H1 (cell line): Measurements from ENCODE around the gene MADD. TPM values are rescaled to one million over a fixed set of nuclear protein-coding genes. Genes with fewer than 3 reads are reported as not detected.

ENCODE experiments used
- BACH1 ChIP-seq: IDR thresholded peaks from 2 replicates; pipeline ENCODE4 v1.6.1; 2012; ENCODE audit warnings: low read length, improper control_type of control experiment
- EP300 ChIP-seq, 2 experiments: IDR thresholded peaks; 1 replicate in 1 of 2; 2 replicates in 1 of 2; pipeline ENCODE4 v1.6.1; 2011 to 2012; ENCODE audit warnings: low read depth in 2 of 2, low read length in 2 of 2, mild to moderate bottlenecking in 2 of 2, borderline replicate concordance in 1 of 2, inconsistent platforms in 1 of 2, moderate library complexity in 1 of 2
- GTF2F1 ChIP-seq: IDR thresholded peaks from 2 replicates; pipeline ENCODE4 v1.6.1; 2012; ENCODE audit warnings: low read depth, low read length, improper control_type of control experiment, borderline replicate concordance
- KDM1A ChIP-seq: fragments of 200-600, 300-600 bp; sonication (generic); IDR thresholded peaks from 2 replicates; pipeline ENCODE4 v1.7.1; 2016; ENCODE audit warnings: mild to moderate bottlenecking, low read length, borderline replicate concordance
- POLR2AphosphoS5 ChIP-seq: IDR thresholded peaks from 2 replicates; pipeline ENCODE4 v1.6.1; 2011; ENCODE audit warnings: low read depth, low read length
- TAF7 ChIP-seq: optimal IDR thresholded peaks from 2 replicates; pipeline ENCODE3; 2011; ENCODE audit warnings: low read depth, mild to moderate bottlenecking, inconsistent platforms, low read length, moderate library complexity, borderline replicate concordance
- polyA plus RNA-seq, 7 experiments: library from polyadenylated mRNA; depleted of rRNA in 3 of 7; stranded (reverse) in 5 of 7; unstranded in 2 of 7; fragments of >200 nt in 5 of 7; fragments of 200-250 nt in 2 of 7; gene quantifications; 1 replicate in 5 of 7; 2 replicates in 1 of 7; 4 replicates in 1 of 7; pipeline versions ENCODE4 v1.2.1 to v1.2.3, GENCODE V29; 2011 to 2013; ENCODE audit warnings: missing spikeins in 2 of 7, mixed read lengths in 2 of 7
- total RNA-seq: library from RNA; stranded (reverse); fragmentation: NEBNext Ultra II Directional; extraction: Animal tissue kit (Norgen Biotek cat#: 25700); gene quantifications from 2 replicates; pipeline ENCODE4 v1.2.1, GENCODE V29; 2021
- TF ChIP-seq, protein P1 (sequence below): fragments of 300-600 bp; sonication (generic); IDR thresholded peaks from 2 replicates; pipeline ENCODE4 v1.7.1; 2012; ENCODE audit warnings: low read length, moderate library complexity, mild to moderate bottlenecking, inconsistent platforms; ENCODE audit not compliant: insufficient replicate concordance
- TF ChIP-seq, protein P2 (sequence below): IDR thresholded peaks from 2 replicates; pipeline ENCODE4 v1.6.1; 2012; ENCODE audit warnings: low read length, inconsistent platforms
- TF ChIP-seq, protein P3 (sequence below): IDR thresholded peaks from 2 replicates; pipeline ENCODE4 v1.6.1; 2011; ENCODE audit warnings: low read length, improper control_type of control experiment

Gene MADD
- total and polyA plus RNA-seq, 2 of the 8 experiments (the other 6 are each of a cell fraction or from before 2014, with no cell fraction given): 32.5 to 45.4 TPM

DNA sequence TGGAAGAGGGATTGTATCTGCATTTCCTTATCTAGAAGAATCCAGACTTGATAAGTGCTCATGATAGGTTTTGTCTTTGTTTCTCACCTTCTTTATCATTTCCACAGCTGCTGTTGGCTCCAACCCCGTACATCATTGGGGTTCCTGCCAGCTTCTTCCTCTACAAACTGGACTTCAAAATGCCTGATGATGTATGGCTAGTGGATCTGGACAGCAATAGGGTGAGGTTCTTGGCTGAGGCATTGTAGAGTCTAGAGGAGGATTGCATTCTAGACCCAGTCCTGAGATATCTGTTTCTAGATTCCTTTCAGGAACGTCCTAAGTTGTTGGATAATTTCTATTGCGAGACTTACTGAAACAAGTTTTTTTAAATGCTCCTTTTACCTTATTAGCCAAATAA, 8.1 kb downstream of the MADD start (continued):
- TF ChIP-seq, protein P1, sequence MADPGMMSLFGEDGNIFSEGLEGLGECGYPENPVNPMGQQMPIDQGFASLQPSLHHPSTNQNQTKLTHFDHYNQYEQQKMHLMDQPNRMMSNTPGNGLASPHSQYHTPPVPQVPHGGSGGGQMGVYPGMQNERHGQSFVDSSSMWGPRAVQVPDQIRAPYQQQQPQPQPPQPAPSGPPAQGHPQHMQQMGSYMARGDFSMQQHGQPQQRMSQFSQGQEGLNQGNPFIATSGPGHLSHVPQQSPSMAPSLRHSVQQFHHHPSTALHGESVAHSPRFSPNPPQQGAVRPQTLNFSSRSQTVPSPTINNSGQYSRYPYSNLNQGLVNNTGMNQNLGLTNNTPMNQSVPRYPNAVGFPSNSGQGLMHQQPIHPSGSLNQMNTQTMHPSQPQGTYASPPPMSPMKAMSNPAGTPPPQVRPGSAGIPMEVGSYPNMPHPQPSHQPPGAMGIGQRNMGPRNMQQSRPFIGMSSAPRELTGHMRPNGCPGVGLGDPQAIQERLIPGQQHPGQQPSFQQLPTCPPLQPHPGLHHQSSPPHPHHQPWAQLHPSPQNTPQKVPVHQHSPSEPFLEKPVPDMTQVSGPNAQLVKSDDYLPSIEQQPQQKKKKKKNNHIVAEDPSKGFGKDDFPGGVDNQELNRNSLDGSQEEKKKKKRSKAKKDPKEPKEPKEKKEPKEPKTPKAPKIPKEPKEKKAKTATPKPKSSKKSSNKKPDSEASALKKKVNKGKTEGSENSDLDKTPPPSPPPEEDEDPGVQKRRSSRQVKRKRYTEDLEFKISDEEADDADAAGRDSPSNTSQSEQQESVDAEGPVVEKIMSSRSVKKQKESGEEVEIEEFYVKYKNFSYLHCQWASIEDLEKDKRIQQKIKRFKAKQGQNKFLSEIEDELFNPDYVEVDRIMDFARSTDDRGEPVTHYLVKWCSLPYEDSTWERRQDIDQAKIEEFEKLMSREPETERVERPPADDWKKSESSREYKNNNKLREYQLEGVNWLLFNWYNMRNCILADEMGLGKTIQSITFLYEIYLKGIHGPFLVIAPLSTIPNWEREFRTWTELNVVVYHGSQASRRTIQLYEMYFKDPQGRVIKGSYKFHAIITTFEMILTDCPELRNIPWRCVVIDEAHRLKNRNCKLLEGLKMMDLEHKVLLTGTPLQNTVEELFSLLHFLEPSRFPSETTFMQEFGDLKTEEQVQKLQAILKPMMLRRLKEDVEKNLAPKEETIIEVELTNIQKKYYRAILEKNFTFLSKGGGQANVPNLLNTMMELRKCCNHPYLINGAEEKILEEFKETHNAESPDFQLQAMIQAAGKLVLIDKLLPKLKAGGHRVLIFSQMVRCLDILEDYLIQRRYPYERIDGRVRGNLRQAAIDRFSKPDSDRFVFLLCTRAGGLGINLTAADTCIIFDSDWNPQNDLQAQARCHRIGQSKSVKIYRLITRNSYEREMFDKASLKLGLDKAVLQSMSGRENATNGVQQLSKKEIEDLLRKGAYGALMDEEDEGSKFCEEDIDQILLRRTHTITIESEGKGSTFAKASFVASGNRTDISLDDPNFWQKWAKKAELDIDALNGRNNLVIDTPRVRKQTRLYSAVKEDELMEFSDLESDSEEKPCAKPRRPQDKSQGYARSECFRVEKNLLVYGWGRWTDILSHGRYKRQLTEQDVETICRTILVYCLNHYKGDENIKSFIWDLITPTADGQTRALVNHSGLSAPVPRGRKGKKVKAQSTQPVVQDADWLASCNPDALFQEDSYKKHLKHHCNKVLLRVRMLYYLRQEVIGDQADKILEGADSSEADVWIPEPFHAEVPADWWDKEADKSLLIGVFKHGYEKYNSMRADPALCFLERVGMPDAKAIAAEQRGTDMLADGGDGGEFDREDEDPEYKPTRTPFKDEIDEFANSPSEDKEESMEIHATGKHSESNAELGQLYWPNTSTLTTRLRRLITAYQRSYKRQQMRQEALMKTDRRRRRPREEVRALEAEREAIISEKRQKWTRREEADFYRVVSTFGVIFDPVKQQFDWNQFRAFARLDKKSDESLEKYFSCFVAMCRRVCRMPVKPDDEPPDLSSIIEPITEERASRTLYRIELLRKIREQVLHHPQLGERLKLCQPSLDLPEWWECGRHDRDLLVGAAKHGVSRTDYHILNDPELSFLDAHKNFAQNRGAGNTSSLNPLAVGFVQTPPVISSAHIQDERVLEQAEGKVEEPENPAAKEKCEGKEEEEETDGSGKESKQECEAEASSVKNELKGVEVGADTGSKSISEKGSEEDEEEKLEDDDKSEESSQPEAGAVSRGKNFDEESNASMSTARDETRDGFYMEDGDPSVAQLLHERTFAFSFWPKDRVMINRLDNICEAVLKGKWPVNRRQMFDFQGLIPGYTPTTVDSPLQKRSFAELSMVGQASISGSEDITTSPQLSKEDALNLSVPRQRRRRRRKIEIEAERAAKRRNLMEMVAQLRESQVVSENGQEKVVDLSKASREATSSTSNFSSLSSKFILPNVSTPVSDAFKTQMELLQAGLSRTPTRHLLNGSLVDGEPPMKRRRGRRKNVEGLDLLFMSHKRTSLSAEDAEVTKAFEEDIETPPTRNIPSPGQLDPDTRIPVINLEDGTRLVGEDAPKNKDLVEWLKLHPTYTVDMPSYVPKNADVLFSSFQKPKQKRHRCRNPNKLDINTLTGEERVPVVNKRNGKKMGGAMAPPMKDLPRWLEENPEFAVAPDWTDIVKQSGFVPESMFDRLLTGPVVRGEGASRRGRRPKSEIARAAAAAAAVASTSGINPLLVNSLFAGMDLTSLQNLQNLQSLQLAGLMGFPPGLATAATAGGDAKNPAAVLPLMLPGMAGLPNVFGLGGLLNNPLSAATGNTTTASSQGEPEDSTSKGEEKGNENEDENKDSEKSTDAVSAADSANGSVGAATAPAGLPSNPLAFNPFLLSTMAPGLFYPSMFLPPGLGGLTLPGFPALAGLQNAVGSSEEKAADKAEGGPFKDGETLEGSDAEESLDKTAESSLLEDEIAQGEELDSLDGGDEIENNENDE: no peak
- TF ChIP-seq GTF2F1 (no peak), EP300 (IDR thresholded peaks at IDR 0.05; ENCODE audit: borderline replicate concordance in 1 of 2, low read depth in 2 of 2, low read length in 2 of 2) (no peak), TAF7 (no peak), BACH1 (no peak), POLR2AphosphoS5 (no peak), KDM1A (no peak)
- TF ChIP-seq, protein P2, sequence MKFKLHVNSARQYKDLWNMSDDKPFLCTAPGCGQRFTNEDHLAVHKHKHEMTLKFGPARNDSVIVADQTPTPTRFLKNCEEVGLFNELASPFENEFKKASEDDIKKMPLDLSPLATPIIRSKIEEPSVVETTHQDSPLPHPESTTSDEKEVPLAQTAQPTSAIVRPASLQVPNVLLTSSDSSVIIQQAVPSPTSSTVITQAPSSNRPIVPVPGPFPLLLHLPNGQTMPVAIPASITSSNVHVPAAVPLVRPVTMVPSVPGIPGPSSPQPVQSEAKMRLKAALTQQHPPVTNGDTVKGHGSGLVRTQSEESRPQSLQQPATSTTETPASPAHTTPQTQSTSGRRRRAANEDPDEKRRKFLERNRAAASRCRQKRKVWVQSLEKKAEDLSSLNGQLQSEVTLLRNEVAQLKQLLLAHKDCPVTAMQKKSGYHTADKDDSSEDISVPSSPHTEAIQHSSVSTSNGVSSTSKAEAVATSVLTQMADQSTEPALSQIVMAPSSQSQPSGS: no peak
- TF ChIP-seq, protein P3, sequence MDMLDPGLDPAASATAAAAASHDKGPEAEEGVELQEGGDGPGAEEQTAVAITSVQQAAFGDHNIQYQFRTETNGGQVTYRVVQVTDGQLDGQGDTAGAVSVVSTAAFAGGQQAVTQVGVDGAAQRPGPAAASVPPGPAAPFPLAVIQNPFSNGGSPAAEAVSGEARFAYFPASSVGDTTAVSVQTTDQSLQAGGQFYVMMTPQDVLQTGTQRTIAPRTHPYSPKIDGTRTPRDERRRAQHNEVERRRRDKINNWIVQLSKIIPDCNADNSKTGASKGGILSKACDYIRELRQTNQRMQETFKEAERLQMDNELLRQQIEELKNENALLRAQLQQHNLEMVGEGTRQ: no peak
